Gastroesophageal sphincter (tissue), 3 donors: ENCODE data around the gene CDC42EP4.

Source experiments
- EP300 ChIP-seq: sonication (generic); formaldehyde crosslinking; IDR thresholded peaks from one replicate; pipeline ENCODE4 v1.6.1; 2017; ENCODE audit warnings: antibody characterized with exemption, mild to moderate bottlenecking
- POLR2A ChIP-seq, 2 donors: fragments of 450-650 bp; IDR thresholded peaks; one replicate each; pipeline ENCODE4 v1.6.1; 2017; ENCODE audit warnings: antibody characterized with exemption in 2 of 2, mild to moderate bottlenecking in 2 of 2, moderate library complexity in 1 of 2
- POLR2AphosphoS5 ChIP-seq: sonication (generic); formaldehyde crosslinking; IDR thresholded peaks from one replicate; pipeline ENCODE4 v1.6.1; 2017; ENCODE audit warnings: antibody characterized with exemption
- TF ChIP-seq, protein P1 (sequence below), 4 experiments: fragments of 200-600 bp in 2 of 4; fragments of 450-650 bp in 2 of 4; sonication (generic) in 1 of 4; IDR thresholded peaks; one replicate each; pipeline ENCODE4 v1.5.1; 2017 to 2019; ENCODE audit warnings: antibody characterized with exemption in 4 of 4, mild to moderate bottlenecking in 2 of 4, moderate library complexity in 2 of 4

DNA sequence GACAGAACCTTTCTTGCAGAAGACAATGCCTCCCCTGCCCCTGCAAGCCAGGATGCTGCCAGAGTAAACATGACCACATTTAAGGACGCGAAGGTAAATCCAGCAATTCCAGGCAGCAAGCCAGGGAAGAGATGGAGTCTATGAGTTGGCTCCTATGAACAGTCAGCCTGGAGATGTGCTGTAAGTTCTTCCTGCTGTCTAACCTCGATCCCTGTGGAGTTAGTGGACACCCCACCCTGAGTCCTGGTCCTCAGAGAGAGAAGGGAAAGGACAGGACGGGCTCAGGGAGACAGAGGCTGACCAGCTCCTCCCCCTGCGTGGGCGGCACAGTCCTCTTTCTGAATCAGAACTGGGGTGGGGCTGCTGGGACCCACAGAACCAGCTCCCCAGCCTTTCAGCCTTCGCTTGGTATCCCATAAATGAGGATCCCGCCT lies 24.9 kb downstream of the CDC42EP4 start:
- TF ChIP-seq POLR2AphosphoS5 (peak; percentile 28), EP300 (no peak), POLR2A (IDR thresholded peaks at IDR 0.05) (no peak)
- TF ChIP-seq, protein P1, sequence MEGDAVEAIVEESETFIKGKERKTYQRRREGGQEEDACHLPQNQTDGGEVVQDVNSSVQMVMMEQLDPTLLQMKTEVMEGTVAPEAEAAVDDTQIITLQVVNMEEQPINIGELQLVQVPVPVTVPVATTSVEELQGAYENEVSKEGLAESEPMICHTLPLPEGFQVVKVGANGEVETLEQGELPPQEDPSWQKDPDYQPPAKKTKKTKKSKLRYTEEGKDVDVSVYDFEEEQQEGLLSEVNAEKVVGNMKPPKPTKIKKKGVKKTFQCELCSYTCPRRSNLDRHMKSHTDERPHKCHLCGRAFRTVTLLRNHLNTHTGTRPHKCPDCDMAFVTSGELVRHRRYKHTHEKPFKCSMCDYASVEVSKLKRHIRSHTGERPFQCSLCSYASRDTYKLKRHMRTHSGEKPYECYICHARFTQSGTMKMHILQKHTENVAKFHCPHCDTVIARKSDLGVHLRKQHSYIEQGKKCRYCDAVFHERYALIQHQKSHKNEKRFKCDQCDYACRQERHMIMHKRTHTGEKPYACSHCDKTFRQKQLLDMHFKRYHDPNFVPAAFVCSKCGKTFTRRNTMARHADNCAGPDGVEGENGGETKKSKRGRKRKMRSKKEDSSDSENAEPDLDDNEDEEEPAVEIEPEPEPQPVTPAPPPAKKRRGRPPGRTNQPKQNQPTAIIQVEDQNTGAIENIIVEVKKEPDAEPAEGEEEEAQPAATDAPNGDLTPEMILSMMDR (IDR thresholded peaks at IDR 0.05), result no peak
